Lower leg skin (tissue), 3 donors: Measurements from ENCODE around the gene RASL12.
"Not testable (repeated sequence)": the region's sequence is repeated elsewhere in the genome, so short reads cannot be mapped to it uniquely, and the experiment has no call there.

Source experiments
- POLR2A ChIP-seq, 2 donors: fragments of 450-650 bp; IDR thresholded peaks; one replicate each; pipeline ENCODE4 v1.6.1; 2016 to 2017; ENCODE audit warnings: antibody characterized with exemption in 2 of 2, mild to moderate bottlenecking in 1 of 2, moderate library complexity in 1 of 2
- TF ChIP-seq, protein P1 (sequence below), 3 donors: fragments of 450-650 bp; IDR thresholded peaks; one replicate each; pipeline ENCODE4 v1.5.1; 2016; ENCODE audit warnings: antibody characterized with exemption in 3 of 3, mild to moderate bottlenecking in 3 of 3, moderate library complexity in 2 of 3

DNA sequence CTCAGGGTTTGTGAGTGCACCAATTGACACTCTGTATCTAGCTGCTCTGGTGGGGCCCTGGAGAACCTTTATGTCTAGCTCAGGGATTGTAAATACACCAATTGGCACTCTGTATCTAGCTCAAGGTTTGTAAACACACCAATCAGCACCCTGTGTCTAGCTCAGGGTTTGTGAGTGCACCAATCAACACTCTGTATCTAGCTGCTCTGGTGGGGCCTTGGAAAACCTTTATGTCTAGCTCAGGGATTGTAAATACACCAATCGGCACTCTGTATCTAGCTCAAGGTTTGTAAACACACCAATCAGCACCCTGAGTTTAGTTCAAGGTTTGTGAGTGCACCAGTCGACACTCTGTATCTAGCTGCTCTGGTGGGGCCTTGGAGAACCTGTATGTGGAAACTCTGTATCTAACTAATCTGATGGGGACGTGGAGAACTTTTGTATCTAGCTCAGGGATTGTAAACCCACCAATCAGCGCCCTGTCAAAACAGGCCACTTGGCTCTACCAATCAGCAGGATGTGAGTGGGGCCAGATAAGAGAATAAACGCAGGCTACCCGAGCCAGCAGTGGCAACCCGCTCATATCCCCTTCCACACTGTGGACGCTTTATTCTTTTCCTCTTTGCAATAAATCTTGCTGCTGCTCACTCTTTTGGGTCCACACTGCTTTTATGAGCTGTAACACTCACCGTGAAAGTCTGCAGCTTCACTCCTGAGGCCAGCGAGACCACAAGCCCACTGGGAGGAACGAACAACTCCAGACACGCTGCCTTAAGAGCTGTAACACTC, 8.0 kb upstream of the RASL12 start:
- TF ChIP-seq POLR2A (IDR thresholded peaks at IDR 0.05) = not testable (repeated sequence)
- TF ChIP-seq, protein P1, sequence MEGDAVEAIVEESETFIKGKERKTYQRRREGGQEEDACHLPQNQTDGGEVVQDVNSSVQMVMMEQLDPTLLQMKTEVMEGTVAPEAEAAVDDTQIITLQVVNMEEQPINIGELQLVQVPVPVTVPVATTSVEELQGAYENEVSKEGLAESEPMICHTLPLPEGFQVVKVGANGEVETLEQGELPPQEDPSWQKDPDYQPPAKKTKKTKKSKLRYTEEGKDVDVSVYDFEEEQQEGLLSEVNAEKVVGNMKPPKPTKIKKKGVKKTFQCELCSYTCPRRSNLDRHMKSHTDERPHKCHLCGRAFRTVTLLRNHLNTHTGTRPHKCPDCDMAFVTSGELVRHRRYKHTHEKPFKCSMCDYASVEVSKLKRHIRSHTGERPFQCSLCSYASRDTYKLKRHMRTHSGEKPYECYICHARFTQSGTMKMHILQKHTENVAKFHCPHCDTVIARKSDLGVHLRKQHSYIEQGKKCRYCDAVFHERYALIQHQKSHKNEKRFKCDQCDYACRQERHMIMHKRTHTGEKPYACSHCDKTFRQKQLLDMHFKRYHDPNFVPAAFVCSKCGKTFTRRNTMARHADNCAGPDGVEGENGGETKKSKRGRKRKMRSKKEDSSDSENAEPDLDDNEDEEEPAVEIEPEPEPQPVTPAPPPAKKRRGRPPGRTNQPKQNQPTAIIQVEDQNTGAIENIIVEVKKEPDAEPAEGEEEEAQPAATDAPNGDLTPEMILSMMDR (IDR thresholded peaks at IDR 0.05) = not testable (repeated sequence)
